HG03354 (cell line): Measurements from ENCODE around the gene CASKIN1.
"Not testable (repeated sequence)": the region's sequence is repeated elsewhere in the genome, so short reads cannot be mapped to it uniquely, and the experiment has no call there.

ENCODE experiments used
- ATAC-seq: cut with Tn5 transposase; IDR thresholded peaks from one replicate; pipeline ENCODE4 v1.9.1; 2021; ENCODE audit warnings: mild to moderate bottlenecking; ENCODE audit not compliant: unreplicated experiment, poor library complexity, severe bottlenecking

Gene CASKIN1

GRCh38 chr16:2212362-2213324 is 16.2 kb upstream of the CASKIN1 start:
- ATAC-seq: no peak

- no peak for ATAC-seq
These were observed 15.5 kb upstream of the CASKIN1 start for GRCh38 chr16:2211923-2212347.

GRCh38 chr16:2210386-2211365 is 14.3 kb upstream of the CASKIN1 start, which contains the start of gene BRICD5:
Gene BRICD5 (minus strand): TSS chr16:2210863. CDS start chr16:2210833, 30 bp downstream.
- no peak for ATAC-seq

GRCh38 chr16:2210009-2210332 is 13.6 kb upstream of the CASKIN1 start:
- no peak for ATAC-seq

GRCh38 chr16:2209258-2210008 is 13.0 kb upstream of the CASKIN1 start:
- ATAC-seq: no peak

- no peak for ATAC-seq
These were observed 12.4 kb upstream of the CASKIN1 start for GRCh38 chr16:2208772-2209171.

GRCh38 chr16:2208308-2208707 is 11.9 kb upstream of the CASKIN1 start:
- ATAC-seq: no peak

- no peak for ATAC-seq
These were observed 11.5 kb upstream of the CASKIN1 start for GRCh38 chr16:2207872-2208271.

GRCh38 chr16:2206780-2207433 is 10.5 kb upstream of the CASKIN1 start:
- no peak for ATAC-seq

- no peak for ATAC-seq
These were observed 10.0 kb upstream of the CASKIN1 start for GRCh38 chr16:2206420-2206779.

GRCh38 chr16:2205967-2206313 is 9.5 kb upstream of the CASKIN1 start:
- ATAC-seq: no peak

GRCh38 chr16:2205104-2205966 is 8.9 kb upstream of the CASKIN1 start, which contains the start of gene MLST8:
Gene MLST8 (plus strand): TSS chr16:2205454. CDS start chr16:2206086, 632 bp downstream.
- ATAC-seq: peak; percentile 73

- ATAC-seq: no peak
These were observed 8.2 kb upstream of the CASKIN1 start for GRCh38 chr16:2204416-2205103.

GRCh38 chr16:2203119-2203688 is 6.8 kb upstream of the CASKIN1 start:
- not testable (repeated sequence) for ATAC-seq

GRCh38 chr16:2200313-2200712 is 3.9 kb upstream of the CASKIN1 start:
- ATAC-seq: no peak

- no peak for ATAC-seq
These were observed 3.3 kb upstream of the CASKIN1 start for GRCh38 chr16:2199621-2200139.

- no peak for ATAC-seq
These were observed 2.7 kb upstream of the CASKIN1 start for GRCh38 chr16:2199095-2199494.
